Immature natural killer cell (primary cell): ENCODE measurements around the gene TEX261. TPM values are rescaled to one million over a fixed set of nuclear protein-coding genes. Genes with fewer than 3 reads are reported as not detected.

Source experiments
- DNase-seq, 3 donors: peaks; one replicate each; pipeline ENCODE4 v3.0.0; 2022; ENCODE audit warnings: mixed read lengths in 1 of 3
- H3K27ac Mint-ChIP-seq, 6 donors: one replicate each; pipeline ENCODE4 v1.8.0; 2020; ENCODE audit warnings: mixed read lengths in 6 of 6, mild to moderate bottlenecking in 5 of 6, inconsistent platforms in 4 of 6, moderate library complexity in 3 of 6
- H3K27me3 Mint-ChIP-seq, 3 donors: one replicate each; pipeline ENCODE4 v1.8.0; 2020 to 2021; ENCODE audit warnings: low read depth in 3 of 3, mild to moderate bottlenecking in 3 of 3, mixed read lengths in 3 of 3, moderate library complexity in 3 of 3, inconsistent platforms in 1 of 3
- H3K36me3 Mint-ChIP-seq, 3 donors: one replicate each; pipeline ENCODE4 v1.8.0; 2020; ENCODE audit warnings: mixed read lengths in 3 of 3, inconsistent platforms in 2 of 3, mild to moderate bottlenecking in 2 of 3
- H3K4me1 Mint-ChIP-seq, 2 donors: one replicate each; pipeline ENCODE4 v1.8.0; 2020; ENCODE audit warnings: inconsistent platforms in 2 of 2, mild to moderate bottlenecking in 2 of 2, mixed read lengths in 2 of 2, moderate library complexity in 1 of 2
- H3K4me3 Mint-ChIP-seq, 5 donors: one replicate each; pipeline ENCODE4 v1.8.0; 2020; ENCODE audit warnings: mild to moderate bottlenecking in 5 of 5, mixed read lengths in 5 of 5, inconsistent platforms in 3 of 5, moderate library complexity in 3 of 5
- H3K9me3 Mint-ChIP-seq, 6 donors: one replicate each; pipeline ENCODE4 v1.8.0; 2020; ENCODE audit warnings: mild to moderate bottlenecking in 6 of 6, mixed read lengths in 6 of 6, inconsistent platforms in 4 of 6, moderate library complexity in 3 of 6
- polyA plus RNA-seq, 3 donors: library from polyadenylated mRNA; unstranded; fragments of 300-500 nt; fragmentation: Illumina TruSeq; gene quantifications; one replicate each; pipeline ENCODE4 v1.2.3, GENCODE V29; 2021

The TEX261 gene
- polyA plus RNA-seq, 3 donors from 2014 or later = 25.8 to 44.7 (median 41.9) TPM

- Mint-ChIP-seq H3K4me1 (no peaks in the 10 kb centered on the region), H3K27ac (no peak overlapping the region), H3K9me3 (no peaks in the 10 kb centered on the region), H3K4me3 (no peak overlapping the region), H3K36me3 (no peaks in the 10 kb centered on the region), H3K27me3 (peaks cover 2 to 13% (median 2%) of the 10 kb centered on the region in 3 donors)
- no peak for DNase-seq
Measured at GRCh38 chr2:70939001-70939838, 55.5 kb downstream of the TEX261 start.

GRCh38 chr2:70938586-70938950 is 56.1 kb downstream of the TEX261 start:
- Mint-ChIP-seq H3K27ac (no peak overlapping the region), H3K27me3 (peaks cover 2 to 13% (median 2%) of the 10 kb centered on the region in 3 donors), H3K4me1 (no peaks in the 10 kb centered on the region), H3K4me3 (no peak overlapping the region), H3K9me3 (no peaks in the 10 kb centered on the region), H3K36me3 (no peaks in the 10 kb centered on the region)
- DNase-seq = no peak

GRCh38 chr2:70937866-70938585 is 56.6 kb downstream of the TEX261 start:
- Mint-ChIP-seq H3K4me1 (no peaks in the 10 kb centered on the region), H3K4me3 (no peak overlapping the region), H3K36me3 (no peaks in the 10 kb centered on the region), H3K9me3 (no peaks in the 10 kb centered on the region), H3K27me3 (peaks cover 2 to 13% (median 5%) of the 10 kb centered on the region in 3 donors), H3K27ac (no peak overlapping the region)
- DNase-seq = no peak

DNA sequence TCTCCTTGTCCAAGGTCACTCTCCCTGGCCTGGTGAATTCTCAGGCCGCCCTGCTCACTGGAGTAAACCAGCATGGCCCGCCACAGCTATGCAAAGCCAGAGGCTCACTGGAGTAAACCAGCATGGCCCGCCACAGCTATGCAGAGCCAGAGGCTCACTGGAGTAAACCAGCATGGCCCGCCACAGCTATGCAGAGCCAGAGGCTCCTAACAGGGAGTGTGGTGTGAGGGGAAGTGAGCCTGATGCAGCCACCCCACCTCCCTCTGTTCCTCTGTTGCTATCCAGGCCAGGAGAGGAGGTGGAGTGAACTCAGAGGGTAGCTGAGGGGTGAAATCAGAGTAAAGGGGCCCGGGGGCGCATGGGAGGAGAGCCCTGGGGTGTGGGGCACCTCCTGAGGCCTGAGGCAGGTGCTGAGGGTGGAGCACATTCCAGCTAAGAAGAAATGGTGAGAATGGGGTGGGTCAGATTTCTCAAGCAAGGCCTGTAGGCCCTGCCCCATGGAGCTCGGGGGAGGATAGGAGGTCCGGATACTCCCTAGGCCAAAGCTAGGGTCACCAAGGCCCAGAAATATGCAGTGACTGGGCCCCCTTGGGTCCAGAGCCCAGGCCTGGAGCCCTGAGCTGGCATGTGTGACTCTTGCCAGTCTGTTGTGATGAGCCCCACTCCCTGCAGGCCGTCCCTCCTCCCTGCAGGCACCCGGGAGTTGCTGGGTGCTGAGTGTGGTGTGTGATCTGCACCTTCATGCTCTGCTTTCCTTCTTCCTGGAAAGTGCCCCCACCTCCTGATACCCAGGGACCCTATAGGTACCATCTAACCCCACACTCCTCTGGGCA is 57.5 kb downstream of the TEX261 start:
- Mint-ChIP-seq H3K27me3 (peaks cover 3 to 14% (median 5%) of the 10 kb centered on the region in 3 donors), H3K36me3 (no peaks in the 10 kb centered on the region), H3K9me3 (no peaks in the 10 kb centered on the region), H3K27ac (no peak overlapping the region), H3K4me3 (no peak overlapping the region), H3K4me1 (no peaks in the 10 kb centered on the region)
- no peak for DNase-seq

DNA sequence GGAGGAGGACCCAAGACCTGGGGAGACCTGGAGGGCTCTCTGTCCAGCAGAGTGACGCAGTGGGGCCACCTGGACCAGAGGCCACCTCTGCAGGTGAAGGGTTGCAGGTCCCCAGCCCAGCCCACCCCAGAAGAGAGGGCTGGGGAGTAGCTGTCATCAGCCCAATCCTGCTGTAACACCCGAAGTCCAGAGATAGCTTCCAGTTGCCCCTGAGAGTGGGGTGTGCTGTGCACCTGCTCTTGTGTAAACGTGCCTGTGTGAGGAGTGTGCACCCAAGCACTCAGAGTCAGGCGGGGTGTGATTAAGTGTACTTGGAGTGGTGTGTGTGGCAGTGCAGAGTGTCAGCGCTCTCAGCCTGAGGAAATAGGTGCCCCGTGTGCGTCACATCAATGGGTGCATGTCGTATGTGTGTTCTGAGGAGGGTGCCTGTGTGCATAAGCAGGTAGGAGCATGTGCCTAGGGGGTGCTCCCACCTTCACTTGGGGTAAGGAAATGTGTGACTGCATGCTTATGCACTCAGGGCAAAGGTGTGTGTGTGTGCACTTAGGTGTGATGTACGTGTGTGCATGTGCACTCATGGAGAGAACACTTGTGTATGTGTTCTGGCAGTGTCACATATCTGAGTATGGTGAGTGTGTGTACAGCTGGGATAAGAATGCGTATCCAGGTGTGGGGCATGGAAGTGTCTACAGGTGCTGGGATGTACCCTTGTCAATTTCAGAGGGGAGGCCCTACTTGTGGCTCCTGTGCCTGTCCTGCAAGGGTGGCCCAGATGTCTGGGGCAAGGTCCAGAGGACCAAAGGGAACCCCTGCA is 58.3 kb downstream of the TEX261 start:
- Mint-ChIP-seq H3K27ac (no peak overlapping the region), H3K4me3 (no peak overlapping the region), H3K27me3 (peaks cover 4 to 14% (median 5%) of the 10 kb centered on the region in 3 donors), H3K36me3 (no peaks in the 10 kb centered on the region), H3K4me1 (no peaks in the 10 kb centered on the region), H3K9me3 (no peaks in the 10 kb centered on the region)
- DNase-seq = no peak

Other genes starting within 250 kb of the TEX261 start
- gene ADD2, start 226.7 kb downstream of the TEX261 start, polyA plus RNA-seq = not detected
- under 1 TPM in 1 of 3 donors, not detected in 2; 0.53 TPM for gene FIGLA, start 204.2 kb downstream of the TEX261 start, polyA plus RNA-seq
- gene CLEC4F, start 174.3 kb downstream of the TEX261 start, polyA plus RNA-seq = not detected
- under 1 TPM in 2 of 3 donors, not detected in 1; 0.20 TPM for gene CD207, start 159.1 kb downstream of the TEX261 start, polyA plus RNA-seq
- gene VAX2, start 94.3 kb downstream of the TEX261 start, polyA plus RNA-seq = not detected
- gene ATP6V1B1, start 59.0 kb downstream of the TEX261 start, polyA plus RNA-seq = not detected
- under 1 TPM; 0.18 to 0.51 (median 0.30) TPM for gene ANKRD53, start 16.2 kb downstream of the TEX261 start, polyA plus RNA-seq
- gene NAGK, start 73.8 kb upstream of the TEX261 start, polyA plus RNA-seq = 10 to 100 TPM; 68.5 to 85.7 (median 79.4) TPM
- 10 to 100 TPM; 13.7 to 23.6 (median 16.3) TPM for gene MCEE, start 135.4 kb upstream of the TEX261 start, polyA plus RNA-seq
- 10 to 100 TPM in 2 of 3 donors, 1 to 10 TPM in 1; 7.7 to 22.6 (median 13.4) TPM for gene MPHOSPH10, start 135.8 kb upstream of the TEX261 start, polyA plus RNA-seq
- 1 to 10 TPM; 1.3 to 2.5 (median 1.6) TPM for gene PAIP2B, start 232.2 kb upstream of the TEX261 start, polyA plus RNA-seq